Measurements from ENCODE around the gene KLRC3. TPM values are rescaled to one million over a fixed set of nuclear protein-coding genes. Genes with fewer than 3 reads are reported as not detected.
"Not testable (repeated sequence)": the region's sequence is repeated elsewhere in the genome, so short reads cannot be mapped to it uniquely, and the experiment has no call there.

Gene KLRC3
- total RNA-seq, 1 donor from 2014 or later, result 0.30 TPM

DNA sequence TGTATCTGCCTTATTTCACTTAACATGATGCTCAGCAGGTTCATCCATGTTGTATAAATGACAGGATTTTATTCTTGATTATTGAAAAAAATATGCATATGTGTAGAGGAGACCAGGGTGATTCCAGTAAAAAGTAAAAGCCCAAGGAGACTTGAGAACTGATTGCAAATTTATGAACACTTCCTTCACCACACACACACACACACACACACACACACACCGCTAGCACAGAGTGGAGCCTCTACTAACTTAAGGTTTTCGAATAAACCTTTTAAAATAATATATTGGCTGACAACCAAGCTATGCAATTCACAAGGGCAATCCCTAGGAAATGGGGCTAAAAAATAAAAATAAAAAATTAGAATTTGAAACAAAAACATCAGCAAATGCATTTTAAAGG is 22.2 kb downstream of the KLRC3 start:
- DNase-seq, result no peak

DNA sequence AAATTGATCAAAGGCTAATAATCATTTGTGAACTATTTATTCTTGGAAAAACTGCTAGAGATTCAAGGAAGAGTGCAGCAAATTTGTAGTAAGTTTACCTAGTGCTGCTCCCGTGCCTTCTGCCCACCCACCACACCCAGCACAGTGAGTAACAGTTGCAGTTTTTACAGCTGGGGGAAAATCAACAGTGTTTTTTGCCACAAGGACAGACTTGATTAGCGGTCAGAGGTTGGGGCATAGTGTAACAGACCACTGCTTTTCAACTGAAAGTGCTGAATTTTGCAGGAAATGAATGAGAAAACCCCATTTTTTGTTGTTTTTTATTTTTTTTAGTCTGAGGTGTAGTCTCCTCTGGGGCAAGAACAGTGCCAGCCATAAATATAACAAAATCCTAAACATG is 23.1 kb downstream of the KLRC3 start:
- no peak for DNase-seq

DNA sequence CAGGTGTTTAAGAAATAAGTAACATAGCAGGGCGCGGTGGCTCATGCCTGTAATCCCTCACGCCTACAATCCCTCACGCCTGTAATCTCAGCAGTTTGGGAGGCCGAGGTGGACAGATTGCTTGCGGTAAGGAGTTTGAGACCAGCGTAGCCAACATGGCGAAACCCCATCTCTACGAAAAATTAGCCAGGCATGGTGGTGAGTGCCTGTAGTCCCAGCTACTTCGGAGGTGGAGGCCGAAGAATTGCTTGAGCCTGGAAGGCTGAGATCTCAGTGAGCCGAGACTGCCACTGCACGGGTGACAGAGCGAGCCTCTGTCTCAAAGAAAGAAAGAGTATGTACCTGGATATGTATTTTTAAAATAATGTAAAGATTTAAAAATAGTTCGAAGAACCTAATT is 24.2 kb downstream of the KLRC3 start:
- not testable (repeated sequence) for DNase-seq

DNA sequence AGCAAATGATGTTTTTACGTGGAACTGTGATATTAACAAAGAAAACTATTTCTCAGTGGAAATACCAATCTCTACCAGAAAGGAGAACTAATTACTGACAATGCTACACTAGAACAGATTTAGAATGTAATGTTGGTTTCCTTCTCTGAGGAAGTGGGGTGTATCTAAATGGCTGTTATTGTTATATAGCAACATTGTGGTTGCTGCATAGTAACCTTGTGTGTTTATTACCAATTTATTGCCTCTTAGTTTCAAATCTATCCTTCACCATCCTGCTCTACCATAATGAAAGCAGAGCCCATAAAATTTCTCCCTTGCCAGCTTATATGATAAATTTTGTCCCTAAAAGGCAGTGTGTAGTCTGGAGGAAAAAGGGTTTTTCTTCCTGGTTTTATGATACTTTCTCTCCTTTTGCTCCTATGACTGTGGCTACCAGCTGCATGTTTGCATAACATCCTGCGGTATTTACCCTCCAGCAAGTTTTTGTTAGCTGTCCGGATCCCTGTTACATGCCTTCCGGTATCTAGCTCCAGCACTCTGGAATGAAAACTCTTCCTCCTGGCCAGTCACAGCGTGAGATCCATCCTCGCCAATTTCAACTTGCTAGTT is 24.9 kb downstream of the KLRC3 start:
- peak; percentile 2 for DNase-seq

DNA sequence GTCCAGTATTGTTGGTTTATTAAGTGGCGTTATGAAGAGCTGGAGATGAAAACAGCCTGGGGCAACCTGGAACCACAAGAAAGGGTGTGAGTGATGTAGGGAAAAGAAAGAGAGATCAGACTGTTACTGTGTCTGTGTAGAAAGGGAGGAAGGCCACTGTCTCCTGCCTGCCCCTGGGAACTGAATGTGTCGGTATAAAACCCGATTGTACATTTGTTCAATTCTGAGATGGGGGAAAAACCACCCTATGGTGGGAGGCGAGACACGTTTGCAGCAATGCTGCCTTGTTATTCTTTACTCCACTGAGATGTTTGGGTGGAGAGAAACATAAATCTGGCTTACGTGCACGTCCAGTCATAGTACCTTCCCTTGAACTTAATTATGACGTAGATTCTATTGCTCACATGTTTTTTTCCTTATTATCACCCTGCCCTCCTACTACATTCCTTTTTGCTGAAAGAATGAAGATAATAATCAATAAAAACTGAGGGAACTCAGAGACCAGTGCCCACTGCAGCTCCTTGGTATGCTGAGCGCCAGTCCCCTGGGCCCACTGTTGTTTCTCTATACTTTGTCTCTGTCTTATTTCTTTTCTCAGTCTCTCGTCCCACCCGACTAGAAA is 25.8 kb downstream of the KLRC3 start:
- DNase-seq, result not testable (repeated sequence)

DNA sequence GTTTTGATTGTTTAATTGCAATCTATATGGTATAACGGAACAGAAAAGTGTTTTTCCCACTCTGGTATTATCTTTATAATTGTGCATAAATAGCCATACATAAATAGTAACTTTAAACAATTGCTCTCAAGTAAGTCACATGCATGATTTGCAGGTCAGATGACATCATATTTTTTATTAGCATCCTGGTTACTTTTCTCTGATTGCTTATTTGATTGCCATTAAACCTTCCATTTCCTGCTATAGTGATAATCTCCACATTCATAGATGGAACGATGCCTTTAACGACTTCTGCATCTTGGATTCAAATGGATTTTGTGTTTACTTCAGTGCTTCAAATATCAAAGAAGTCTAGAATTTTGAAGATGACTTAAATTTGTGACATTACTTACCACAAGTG is 27.1 kb downstream of the KLRC3 start:
- no peak for DNase-seq

DNA sequence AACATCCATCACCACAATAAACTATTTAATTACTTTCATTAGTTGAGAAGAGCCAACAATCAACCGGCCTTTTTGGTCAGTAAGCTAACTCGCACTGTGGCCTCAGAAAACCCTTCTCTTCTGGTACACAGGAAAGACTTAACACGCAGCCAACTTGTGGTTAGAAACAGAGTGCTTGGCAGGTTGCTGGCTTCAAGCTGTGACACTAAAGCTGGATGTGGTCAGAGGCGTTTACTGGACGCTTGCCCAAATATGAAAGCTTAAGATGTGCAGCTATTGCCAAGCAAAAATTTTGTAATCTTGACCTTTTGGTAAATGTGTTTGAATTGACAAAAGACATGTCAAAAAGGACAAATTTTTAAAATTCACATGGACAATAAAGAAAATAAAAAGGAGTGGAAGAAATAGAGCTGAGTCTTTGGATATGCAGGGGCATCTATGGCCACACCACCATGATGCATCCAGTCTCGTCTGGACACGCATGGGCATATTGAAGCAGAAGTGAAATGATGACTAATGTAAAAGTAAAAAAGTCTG is 27.9 kb downstream of the KLRC3 start:
- DNase-seq, result no peak

DNA sequence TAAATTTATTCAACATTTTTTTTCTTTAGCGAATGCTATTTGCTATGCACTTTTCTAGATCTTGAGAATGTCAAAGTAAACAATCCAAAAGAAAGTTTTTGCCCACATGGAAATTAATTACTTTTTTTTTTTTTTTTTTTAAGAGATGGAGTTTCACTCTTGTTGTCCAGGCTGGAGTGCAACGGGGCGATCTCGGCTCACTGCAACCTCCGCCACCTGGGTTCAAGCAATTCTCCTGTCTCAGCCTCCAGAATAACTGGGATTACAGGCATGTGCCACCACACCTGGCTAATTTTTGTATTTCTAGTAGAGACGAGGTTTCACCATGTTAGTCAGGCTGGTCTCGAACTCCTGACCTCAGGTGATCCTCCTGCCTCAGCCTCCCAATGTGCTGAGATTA is 29.4 kb downstream of the KLRC3 start:
- not testable (repeated sequence) for DNase-seq

DNA sequence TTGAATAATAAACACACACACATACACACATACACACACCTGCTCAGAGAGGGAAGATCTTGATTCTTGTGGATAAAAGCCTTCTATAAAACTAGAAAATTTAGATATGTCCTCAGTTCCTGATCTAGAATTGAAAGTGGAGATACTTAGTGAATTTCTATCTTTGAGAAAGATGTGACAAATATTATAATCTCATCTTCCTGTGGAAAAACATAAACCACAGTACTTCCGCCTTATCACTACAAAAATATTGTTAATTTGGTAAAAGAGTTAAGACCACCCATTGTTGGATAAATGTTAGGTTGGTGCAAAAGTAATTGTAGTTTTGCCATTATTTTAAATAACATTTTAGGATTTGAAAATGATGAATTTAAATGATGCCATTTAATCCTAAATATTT is 30.5 kb downstream of the KLRC3 start, which contains the start of gene KLRK1:
KLRK1 (minus strand) TSS at position 138 of the 400 bp plus-strand sequence. CDS start 1,231 bp downstream, outside the sequence.
- no peak for DNase-seq

DNA sequence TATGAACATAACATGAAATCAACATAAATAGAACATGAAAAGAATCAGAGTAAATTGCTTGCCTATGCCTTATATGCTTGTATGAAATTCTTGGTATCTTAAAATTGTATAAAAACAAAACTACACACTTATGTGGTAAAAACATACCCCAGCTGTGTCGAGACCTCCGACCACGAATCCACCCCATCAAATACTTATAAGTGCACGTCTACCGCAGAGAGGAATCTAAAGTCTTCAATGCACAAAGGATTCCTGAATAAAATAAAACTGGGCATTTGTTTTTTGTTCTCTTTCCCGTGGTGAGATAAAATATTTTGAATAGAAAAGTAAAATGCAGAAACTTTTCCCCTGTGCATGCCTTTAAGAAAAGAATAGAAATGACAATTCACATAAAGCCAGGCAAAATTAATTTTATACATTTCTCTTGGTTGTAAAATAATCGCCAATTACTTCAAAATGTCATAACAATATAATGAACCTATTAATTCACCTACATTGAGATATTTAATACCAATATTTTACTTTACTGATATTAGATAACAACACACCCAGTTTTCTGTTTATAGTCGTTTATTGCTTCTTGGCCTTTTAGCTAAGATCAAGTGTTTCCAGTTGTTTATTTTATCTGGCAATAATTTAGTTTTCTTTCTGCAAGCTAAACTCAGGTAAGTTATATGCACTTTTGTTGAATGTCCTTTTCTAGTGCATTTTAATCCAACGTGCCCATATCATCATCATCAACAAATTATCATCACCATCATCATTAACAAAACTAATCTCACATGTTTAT is 31.6 kb downstream of the KLRC3 start:
- DNase-seq, result no peak

DNA sequence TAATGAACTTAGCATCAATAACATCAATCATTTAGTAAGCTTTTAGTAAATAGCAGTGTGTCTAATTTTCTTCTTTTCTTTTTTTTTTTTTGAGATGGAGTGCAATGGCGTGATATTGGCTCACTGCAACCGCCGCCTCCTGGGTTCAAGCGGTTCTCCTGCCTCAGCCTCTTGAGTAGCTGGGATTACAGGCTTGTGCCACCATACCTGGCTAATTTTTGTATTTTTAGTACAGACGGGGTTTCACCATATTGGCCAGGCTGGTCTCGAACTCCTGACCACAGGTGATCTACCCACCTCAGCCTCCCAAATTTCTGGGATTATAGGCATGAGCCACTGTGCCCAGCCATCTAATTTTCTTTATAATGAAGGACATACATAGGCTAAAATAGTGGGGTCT is 32.9 kb downstream of the KLRC3 start:
- not testable (repeated sequence) for DNase-seq

DNA sequence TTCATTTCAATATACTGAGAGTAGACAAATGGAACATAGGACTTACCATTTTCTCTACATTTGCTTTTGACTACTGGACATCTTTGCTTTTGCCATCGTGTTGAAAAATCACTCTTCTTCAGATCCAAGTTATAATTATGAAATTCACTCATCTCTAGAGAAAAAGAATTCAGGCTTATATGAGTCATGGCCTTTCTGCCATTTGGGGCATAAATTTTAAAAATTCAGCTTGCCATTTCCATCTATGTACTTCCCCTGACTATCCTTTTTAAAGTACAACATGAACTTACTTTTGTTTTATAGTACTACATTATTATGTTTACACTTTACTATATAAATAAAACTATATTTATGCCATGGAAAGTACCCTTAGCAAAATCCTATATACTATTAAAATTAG is 33.5 kb downstream of the KLRC3 start:
- no peak for DNase-seq

DNA sequence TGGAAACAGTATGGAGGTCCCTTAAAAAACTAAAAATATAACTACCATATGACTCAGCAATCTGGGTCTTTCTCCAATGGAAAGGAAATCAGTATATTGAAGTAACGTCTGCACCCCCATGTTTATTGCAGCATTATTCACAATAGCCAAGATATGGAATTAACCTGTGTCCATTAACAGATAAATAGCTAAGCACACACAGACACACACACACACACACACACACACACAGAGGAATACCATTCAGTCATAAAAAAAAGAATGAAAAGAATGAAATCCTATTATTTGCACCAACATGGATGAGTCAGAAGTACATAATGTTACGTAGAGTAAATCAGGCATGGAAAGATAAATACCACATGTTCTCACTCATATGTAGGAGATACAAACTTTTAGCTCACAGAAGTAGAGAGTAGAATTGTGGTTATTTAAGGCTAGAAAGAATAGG is 35.2 kb downstream of the KLRC3 start:
- DNase-seq, result no peak

DNA sequence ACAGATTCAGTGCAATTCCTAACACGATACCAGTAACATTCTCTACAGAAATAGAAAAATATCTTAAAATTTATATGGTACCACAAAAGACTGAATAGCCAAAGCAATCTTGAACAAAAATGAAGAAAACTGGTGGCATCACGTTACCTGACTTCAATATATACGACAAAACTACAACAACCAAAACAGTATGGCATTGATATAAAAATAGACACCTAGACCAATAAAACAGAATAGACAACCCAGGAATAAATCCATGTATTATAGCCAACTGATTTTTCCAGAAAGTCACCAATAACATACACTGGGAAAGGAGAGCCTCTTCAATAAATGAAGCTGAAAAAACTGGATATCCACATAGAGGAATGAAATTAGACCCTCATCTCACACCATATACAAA is 36.2 kb downstream of the KLRC3 start:
- no peak for DNase-seq

DNA sequence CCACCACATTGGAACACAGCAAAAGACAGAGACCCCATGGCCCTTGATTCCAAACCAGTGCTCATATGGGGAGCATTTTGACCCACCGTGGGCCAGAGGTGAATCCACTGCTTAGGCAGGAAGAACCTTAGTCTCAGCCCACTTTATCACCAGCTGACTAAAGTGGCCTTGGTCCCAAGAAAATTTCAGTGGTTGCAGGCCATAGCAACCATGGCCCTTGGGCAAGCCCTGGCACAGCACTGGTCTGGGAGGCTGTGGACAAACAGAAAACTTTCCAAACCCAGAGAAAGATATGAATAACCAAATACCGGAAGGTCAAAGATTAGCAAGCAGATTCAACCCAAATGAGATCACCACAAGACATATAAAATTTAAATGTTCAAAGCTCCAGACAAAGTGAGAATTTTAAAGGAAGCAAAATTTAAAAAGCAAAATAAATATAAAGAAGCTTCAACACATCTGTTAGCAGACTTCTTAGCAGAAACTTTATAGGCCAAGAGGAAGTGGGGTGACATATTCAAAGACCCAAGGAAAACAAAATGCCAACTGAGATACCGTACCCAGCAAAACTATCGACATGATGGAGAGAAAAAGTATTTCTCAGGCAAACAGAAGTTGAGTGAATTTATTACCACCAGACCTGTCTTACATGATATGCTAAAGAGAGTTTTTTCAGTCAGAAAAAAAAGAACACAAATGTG is 38.3 kb downstream of the KLRC3 start:
- no peak for DNase-seq

DNA sequence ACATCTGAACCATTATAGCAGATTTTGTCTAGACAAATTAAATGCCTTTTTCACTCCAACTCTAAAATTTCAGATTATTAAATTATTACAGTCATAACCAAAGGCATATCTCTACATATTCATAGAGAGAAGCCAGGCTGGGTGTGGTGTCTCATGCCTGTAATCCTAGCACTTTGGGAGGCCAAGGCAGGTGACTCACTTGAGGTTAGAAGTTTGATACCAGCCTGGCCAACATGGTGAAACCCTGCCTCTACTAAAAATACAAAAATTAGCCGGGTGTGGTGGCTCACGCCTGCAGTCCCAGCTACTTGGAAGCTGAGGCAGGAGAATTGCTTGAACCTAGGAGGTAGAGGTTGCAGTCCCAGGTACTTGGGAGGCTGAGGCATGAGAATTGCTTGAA is 41.7 kb downstream of the KLRC3 start:
- not testable (repeated sequence) for DNase-seq

DNA sequence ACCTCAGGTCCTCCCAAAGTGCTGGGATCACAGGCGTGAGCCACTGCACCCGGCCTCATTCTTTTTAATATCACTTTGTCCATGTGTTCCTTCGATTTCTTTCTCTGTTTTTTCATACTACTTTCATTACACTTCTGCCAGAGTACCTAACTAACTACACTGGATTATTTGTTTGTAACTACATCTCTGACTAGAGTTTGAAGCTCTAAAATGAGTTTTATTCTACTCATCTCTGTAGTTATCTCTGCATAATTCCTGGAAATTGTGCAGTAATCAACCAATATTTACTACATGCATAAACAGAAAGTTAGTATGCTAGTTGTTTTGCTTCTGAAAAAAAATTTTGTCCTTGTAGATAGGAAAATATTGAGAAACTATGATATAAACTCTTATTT is 45.8 kb downstream of the KLRC3 start:
- no peak for DNase-seq

DNA sequence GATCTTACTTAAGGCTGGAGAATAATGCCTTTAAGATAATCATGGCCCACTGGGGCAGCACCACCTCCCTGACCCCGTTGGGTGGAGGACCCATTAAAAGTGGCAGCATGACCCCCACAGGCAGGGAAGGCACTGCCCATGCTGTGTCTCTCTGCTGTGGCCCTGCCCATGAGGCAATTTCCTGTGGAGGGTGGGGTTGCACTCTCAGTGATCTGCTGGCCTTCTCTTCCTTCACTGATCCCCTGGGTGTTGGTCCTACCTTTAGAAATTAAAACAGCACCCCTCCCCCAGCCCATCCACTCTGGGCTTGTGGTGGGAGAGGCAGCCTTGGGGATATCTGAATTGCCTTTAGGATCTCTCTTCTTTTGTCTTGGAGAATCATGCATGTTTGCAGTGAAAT is 47.8 kb downstream of the KLRC3 start:
- no peak for DNase-seq

DNA sequence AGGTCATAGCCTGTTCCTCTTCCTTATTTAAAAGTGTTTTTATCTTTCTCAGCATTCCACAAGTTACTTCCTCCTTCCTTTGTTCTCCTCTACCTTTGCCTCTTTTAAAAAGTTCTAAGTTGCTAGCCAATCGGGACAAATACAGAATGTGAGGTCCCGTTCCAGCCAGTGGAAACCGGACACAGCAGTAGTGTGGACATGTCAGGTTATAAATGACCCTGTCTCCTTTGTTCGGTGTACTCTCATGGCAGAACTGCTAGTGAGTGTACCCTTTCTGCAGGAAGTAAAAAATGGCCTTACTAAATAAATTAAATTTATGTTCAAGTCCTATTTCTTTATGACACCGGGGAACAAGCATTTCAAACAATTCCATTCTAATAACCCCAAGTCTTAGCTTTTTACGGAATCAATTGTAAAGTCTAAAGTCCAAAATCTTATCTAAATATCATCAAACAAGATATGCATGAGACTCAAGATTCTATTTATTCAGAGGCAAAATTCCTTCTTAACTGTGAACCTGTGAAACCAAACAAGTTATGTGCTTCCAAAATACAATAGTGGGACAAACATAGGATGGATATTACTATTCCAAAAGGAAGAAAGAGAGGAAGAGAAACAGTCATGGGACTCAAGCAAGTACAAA is 48.4 kb downstream of the KLRC3 start:
- DNase-seq, result not testable (repeated sequence)

DNA sequence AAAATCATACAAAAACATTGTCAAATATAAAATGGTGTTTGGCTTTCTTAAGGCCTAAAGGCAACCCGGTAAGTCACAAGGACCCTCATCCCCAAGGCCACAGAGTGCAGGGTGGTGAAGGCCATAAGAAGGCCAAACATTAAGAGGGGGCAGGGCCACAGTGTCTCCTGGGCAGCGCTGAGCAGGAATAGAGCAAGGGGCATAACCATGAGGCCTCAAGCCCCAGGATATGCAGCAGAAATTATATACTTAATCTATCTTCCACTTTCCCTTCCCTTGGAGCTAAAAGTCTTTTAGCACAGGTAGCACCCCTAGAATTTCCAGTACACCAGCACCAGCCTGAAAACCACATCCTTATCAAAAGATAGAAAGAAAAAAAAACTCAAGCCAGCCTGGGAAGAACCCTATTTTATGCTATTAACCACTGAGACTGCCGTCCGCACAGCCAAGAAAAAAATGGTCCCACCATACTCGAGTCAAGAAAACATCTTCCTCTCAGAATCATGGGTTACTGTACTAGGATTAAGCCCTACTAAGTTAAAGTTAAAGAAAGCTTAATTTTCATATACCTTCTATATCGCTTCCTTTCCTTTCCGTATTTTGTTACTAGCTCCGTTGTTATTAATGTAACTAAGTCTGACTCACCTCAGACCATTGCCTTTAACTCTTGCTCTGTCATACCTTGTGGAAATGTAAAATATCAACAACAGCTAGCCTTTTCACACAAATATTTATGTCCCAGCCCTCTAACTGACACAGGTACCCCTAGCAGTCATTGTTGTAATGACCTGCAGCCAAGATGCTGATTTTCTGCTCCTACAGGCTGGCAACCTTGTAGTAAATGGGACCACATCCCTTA is 50.6 kb downstream of the KLRC3 start:
- DNase-seq, result no peak

Measured in skin of body (tissue), 2 donors.